GM18507 (cell line): ENCODE measurements around the gene MIS18A.

Source experiments
- DNase-seq: peaks from one replicate; pipeline ENCODE4 v3.0.0; 2011; ENCODE audit warnings: low read depth; ENCODE audit not compliant: insufficient read length; ENCODE audit errors: extremely low spot score
- FAIRE-seq: peaks from 2 replicates; lab custom pipeline; 2011; peaks lifted over from hg19 to GRCh38; lab: Jason Lieb, UNC

MIS18A gene

DNA sequence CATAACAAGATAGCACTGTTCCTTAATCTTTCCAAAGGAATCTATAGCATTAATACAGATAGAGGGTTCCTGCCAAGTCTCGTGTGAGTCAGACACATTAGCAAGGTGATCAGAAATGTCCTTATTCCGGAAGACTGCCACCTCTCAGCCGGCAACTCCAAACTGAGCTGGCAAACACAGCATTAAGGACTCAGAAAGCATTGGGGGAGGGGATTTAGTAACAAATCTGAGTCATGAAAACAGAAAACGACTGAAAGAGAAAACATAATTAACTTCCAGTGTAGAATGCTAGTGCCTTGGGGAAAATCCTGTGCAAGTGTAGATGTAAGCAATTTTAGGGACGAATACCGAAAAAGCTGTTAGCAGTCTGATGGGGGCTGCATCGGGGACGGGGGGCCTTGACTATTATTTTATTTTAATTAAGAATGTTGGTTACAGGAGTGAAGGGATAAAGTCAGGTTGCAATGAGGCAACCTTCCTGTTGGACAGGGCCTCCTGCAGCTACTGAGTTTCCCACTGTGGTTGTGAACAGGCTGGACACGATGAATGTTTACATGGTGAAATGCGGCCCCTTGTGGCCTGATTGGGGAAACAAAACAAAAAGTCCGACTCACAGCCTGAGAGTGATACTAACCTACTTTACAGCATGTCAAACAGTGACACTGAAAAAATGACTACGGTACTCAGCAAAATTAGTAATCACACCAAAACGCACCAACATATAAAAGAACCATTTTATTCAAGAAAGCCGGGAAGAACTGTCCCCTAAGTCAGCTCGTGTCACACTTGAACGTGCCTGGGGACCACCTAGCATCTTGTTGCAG, 20.7 kb downstream of the MIS18A start:
- FAIRE-seq (peak; percentile 75), DNase-seq (peak; percentile 12)

- FAIRE-seq (no peak), DNase-seq (no peak)
Measured at GRCh38 chr21:32256873-32257620, 21.8 kb downstream of the MIS18A start.

- FAIRE-seq (no peak), DNase-seq (no peak)
Measured at GRCh38 chr21:32256251-32256650, 22.6 kb downstream of the MIS18A start.

- DNase-seq = no peak
- no peak for FAIRE-seq
Measured at GRCh38 chr21:32253215-32253641, 25.6 kb downstream of the MIS18A start.

DNA sequence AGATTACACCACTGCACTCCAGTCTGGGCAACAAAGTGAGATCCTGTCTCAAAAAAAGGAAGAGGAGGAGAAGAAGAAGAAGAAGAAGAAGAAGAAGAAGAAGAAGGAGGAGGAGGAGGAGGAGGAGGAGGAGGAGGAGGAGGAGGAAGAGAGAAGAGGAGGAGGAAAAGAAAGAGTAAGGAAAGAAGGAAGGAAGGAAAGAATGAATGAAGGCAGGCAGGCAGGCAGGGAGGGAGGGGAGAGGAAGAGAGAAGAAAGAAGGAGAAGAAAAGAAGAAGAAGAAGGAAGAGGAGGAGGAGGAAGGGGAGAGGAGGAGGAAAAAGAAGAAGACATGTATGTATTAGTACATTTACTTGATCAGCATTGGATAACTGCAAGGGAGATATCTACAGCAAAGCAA, 26.7 kb downstream of the MIS18A start:
- FAIRE-seq = no peak

DNA sequence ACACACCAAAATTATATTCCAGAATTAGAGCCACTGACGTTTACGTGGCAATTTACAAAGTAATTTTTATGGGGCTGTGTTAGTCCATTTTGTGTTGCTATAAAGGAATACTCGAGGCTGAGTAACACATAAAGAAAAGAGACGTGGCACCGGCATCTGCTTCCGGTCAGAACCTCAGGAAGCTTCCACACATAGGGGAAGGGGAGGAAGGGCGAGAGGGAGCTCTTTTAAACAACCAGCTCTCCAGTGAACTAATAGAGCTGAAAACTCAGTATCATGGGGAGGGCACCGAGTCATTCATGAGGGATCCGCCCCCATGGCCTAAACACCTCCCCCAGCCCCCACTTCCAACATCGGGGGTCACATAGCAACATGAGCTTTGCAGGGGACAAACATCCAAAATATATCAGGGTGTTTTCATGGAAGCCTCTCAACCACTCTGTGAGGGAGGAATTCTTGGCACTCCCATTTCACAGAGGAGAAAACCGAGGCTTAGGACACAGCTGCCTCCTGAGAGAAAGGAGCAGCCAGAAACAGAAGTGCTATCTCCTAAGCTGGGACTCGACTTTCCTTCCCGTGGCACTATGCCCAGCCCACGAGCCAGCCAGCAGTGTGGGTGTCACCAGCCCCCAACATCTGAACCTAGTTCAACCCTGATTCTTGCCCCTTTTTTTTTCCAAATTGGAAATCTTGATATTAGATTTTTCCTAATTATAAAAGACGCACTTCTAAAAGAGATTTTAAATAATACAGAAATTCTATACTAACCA, 29.2 kb downstream of the MIS18A start:
- no peak for DNase-seq
- no peak for FAIRE-seq

More for the DNA sequence above, 26.7 kb downstream of the MIS18A start:
- no peak for DNase-seq

- FAIRE-seq = no peak
- DNase-seq = no peak
Measured at GRCh38 chr21:32248571-32249461, 30.0 kb downstream of the MIS18A start.

GRCh38 chr21:32246571-32247140, 32.2 kb downstream of the MIS18A start:
- FAIRE-seq (no peak), DNase-seq (no peak)

- FAIRE-seq (no peak), DNase-seq (no peak)
Measured at GRCh38 chr21:32245971-32246370, 32.9 kb downstream of the MIS18A start.

DNA sequence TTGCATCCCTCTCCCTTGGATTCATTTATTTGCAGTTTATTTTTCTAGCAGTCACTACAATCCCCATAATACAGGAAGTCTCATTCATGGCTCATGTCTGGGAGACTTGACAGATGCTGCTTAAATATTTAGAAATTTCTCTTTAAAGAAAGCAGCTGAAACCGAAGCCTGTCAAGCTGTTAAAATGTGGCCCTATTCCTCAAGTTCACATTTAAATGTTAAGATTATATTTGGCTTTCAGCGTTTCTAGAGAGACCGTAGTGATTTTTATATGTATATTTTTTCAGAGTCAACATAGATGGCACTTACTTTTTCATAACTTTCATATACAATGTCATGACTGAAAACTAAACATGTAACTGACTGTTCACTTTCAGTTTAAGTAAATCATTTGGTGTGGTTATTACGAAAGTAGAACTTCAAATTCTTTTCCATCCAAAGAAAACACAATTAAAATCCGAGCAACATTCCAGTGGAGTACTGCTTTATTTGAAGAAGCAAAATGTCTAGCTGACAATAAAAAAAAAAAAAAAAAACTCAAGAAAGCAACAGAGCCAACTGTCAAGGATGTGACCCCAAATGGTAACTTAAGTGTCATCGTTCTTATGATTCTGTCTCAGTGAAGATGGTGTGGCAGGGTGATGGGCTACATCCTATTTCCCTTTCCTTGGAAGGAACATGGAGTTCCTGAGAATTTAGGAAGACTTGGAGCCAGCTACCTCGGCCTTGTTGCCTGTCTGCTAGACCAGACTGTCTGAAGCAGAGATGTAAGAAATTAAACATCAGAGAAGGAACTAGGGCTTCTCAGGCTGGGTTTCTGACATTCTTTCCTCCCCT, 37.8 kb downstream of the MIS18A start:
- FAIRE-seq (peak; percentile 45), DNase-seq (no peak)

GRCh38 chr21:32239551-32239950, 39.3 kb downstream of the MIS18A start:
- no peak for FAIRE-seq

GRCh38 chr21:32238063-32238462, 40.8 kb downstream of the MIS18A start:
- DNase-seq (no peak), FAIRE-seq (no peak)

More at GRCh38 chr21:32239551-32239950, 39.3 kb downstream of the MIS18A start:
- no peak for DNase-seq

GRCh38 chr21:32237021-32237420, 41.8 kb downstream of the MIS18A start:
- DNase-seq (no peak), FAIRE-seq (no peak)

DNA sequence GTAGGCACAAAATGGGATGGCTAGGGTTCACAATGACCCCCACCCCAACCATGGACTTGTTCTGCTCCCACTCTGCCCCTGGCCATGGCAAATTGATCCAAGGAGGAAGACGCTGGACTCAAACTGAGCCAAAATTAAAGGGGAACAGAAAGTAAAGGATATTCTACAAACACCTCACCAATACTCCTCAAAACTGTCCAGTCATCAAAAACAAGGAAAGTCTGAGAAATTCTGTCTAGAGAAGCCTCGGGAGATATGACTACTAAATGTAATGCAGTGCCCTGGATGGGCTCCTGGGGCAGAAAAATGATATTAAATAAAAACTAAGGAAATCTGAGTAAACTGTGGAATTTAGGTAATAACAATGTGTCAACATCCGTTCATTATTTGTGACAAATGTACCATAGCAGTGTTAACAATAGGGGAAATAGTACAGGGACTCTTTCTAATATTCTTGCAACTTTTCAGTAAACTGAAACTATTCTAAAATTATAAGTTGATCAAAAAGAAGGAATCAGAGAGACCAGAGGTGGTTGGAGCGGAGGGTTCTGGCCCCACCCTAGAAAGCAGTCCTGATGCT, 45.0 kb downstream of the MIS18A start:
- no peak for FAIRE-seq
- no peak for DNase-seq

GRCh38 chr21:32233055-32233546, 45.7 kb downstream of the MIS18A start:
- no peak for FAIRE-seq

GRCh38 chr21:32226444-32226843, 52.4 kb downstream of the MIS18A start:
- DNase-seq = no peak
- no peak for FAIRE-seq

More at GRCh38 chr21:32233055-32233546, 45.7 kb downstream of the MIS18A start:
- no peak for DNase-seq
